ENCODE data around the gene ROCK2.

Gene ROCK2

GRCh38 chr2:11144077-11144737 is 200.2 kb downstream of the ROCK2 start:
- H3K27ac ChIP-seq = no peak overlapping the region
- H3K27me3 ChIP-seq (ENCODE audit: insufficient read depth, low read depth) = no peaks in the 10 kb centered on the region
- H3K79me2 ChIP-seq (ENCODE audit: insufficient read depth, low read depth) = no peaks in the 10 kb centered on the region
- no peak for TF ChIP-seq CTCF (conservative IDR thresholded peaks at IDR 0.05; ENCODE audit: low read depth, low read length)
- H3K4me3 ChIP-seq (IDR thresholded peaks at IDR 0.05; ENCODE audit: insufficient read depth, low read depth, low read length) = no peak overlapping the region
- no peaks in the 10 kb centered on the region for H4K20me1 ChIP-seq (ENCODE audit: insufficient read depth)
- no peaks in the 10 kb centered on the region for H3K36me3 ChIP-seq (ENCODE audit: insufficient read depth)
- no peak overlapping the region for H3K4me2 ChIP-seq
- no peak overlapping the region for H2AFZ ChIP-seq (ENCODE audit: low read depth)
- H3K9ac ChIP-seq = no peak overlapping the region
- no peaks in the 10 kb centered on the region for H3K4me1 ChIP-seq (ENCODE audit: low read depth, poor library complexity, severe bottlenecking)

- Histone ChIP-seq H3K4me3 (IDR thresholded peaks at IDR 0.05; ENCODE audit: insufficient read depth, low read depth, low read length) (no peak overlapping the region), H3K4me1 (ENCODE audit: low read depth, poor library complexity, severe bottlenecking) (no peaks in the 10 kb centered on the region), H3K36me3 (ENCODE audit: insufficient read depth) (no peaks in the 10 kb centered on the region), H3K9ac (no peak overlapping the region), H4K20me1 (ENCODE audit: insufficient read depth) (no peaks in the 10 kb centered on the region), H3K27me3 (ENCODE audit: insufficient read depth, low read depth) (no peaks in the 10 kb centered on the region), H3K79me2 (ENCODE audit: insufficient read depth, low read depth) (no peaks in the 10 kb centered on the region), H3K4me2 (no peak overlapping the region), H2AFZ (ENCODE audit: low read depth) (no peak overlapping the region), H3K27ac (no peak overlapping the region)
- no peak for TF ChIP-seq CTCF (conservative IDR thresholded peaks at IDR 0.05; ENCODE audit: low read depth, low read length)
Observed at GRCh38 chr2:11142987-11143386, 201.4 kb downstream of the ROCK2 start.

- Histone ChIP-seq H3K4me1 (ENCODE audit: low read depth, poor library complexity, severe bottlenecking) (no peaks in the 10 kb centered on the region), H3K9ac (no peak overlapping the region), H4K20me1 (ENCODE audit: insufficient read depth) (no peaks in the 10 kb centered on the region), H3K4me2 (no peak overlapping the region), H3K27ac (no peak overlapping the region), H2AFZ (ENCODE audit: low read depth) (no peak overlapping the region), H3K79me2 (ENCODE audit: insufficient read depth, low read depth) (no peaks in the 10 kb centered on the region), H3K27me3 (ENCODE audit: insufficient read depth, low read depth) (no peaks in the 10 kb centered on the region), H3K36me3 (ENCODE audit: insufficient read depth) (no peaks in the 10 kb centered on the region), H3K4me3 (IDR thresholded peaks at IDR 0.05; ENCODE audit: insufficient read depth, low read depth, low read length) (no peak overlapping the region)
- no peak for TF ChIP-seq CTCF (conservative IDR thresholded peaks at IDR 0.05; ENCODE audit: low read depth, low read length)
Observed at GRCh38 chr2:11142330-11142729, 202.1 kb downstream of the ROCK2 start.

GRCh38 chr2:11141319-11141718 is 203.1 kb downstream of the ROCK2 start:
- no peak for TF ChIP-seq CTCF (conservative IDR thresholded peaks at IDR 0.05; ENCODE audit: low read depth, low read length)
- Histone ChIP-seq H3K27ac (no peak overlapping the region), H4K20me1 (ENCODE audit: insufficient read depth) (no peaks in the 10 kb centered on the region), H3K4me3 (IDR thresholded peaks at IDR 0.05; ENCODE audit: insufficient read depth, low read depth, low read length) (no peak overlapping the region), H3K4me1 (ENCODE audit: low read depth, poor library complexity, severe bottlenecking) (no peaks in the 10 kb centered on the region), H3K4me2 (no peak overlapping the region), H3K79me2 (ENCODE audit: insufficient read depth, low read depth) (no peaks in the 10 kb centered on the region), H3K9ac (no peak overlapping the region), H3K27me3 (ENCODE audit: insufficient read depth, low read depth) (no peaks in the 10 kb centered on the region), H3K36me3 (ENCODE audit: insufficient read depth) (no peaks in the 10 kb centered on the region), H2AFZ (ENCODE audit: low read depth) (no peak overlapping the region)

Data from KMS-11 (cell line).